Spleen (tissue), 11 donors: ENCODE measurements around the gene SESN2. TPM values are rescaled to one million over a fixed set of nuclear protein-coding genes. Genes with fewer than 3 reads are reported as not detected.

Experiments
- DNase-seq: peaks from one replicate; pipeline ENCODE4 v3.0.0-alpha.2; 2020
- H3K27ac ChIP-seq, 8 donors: fragments of 200-600 bp; sonication (generic) in 7 of 8; 1 replicate in 4 of 8; 2 replicates in 4 of 8; pipeline versions ENCODE4 v1.5.0 to v1.8.0; 2016 to 2021; ENCODE audit warnings: inconsistent platforms in 4 of 8, mild to moderate bottlenecking in 4 of 8, moderate library complexity in 1 of 8
- H3K27me3 ChIP-seq, 7 donors: fragments of 200-600 bp; sonication (generic) in 6 of 7; replicated peaks in 1 of 7; 1 replicate in 4 of 7; 2 replicates in 3 of 7; pipeline versions ENCODE4 v1.5.0 to v1.8.0; 2016 to 2021; ENCODE audit warnings: inconsistent platforms in 3 of 7, mild to moderate bottlenecking in 1 of 7
- H3K36me3 ChIP-seq, 6 donors: fragments of 200-600 bp; sonication (generic) in 5 of 6; 1 replicate in 4 of 6; 2 replicates in 2 of 6; pipeline versions ENCODE4 v1.5.0 to v1.8.0; 2016 to 2021; ENCODE audit warnings: inconsistent platforms in 2 of 6
- H3K4me1 ChIP-seq, 6 donors: fragments of 200-600 bp; sonication (generic) in 5 of 6; 1 replicate in 3 of 6; 2 replicates in 3 of 6; pipeline versions ENCODE4 v1.5.0 to v1.8.0; 2016 to 2021; ENCODE audit warnings: inconsistent platforms in 3 of 6
- H3K4me3 ChIP-seq, 8 donors: fragments of 200-600 bp; sonication (generic) in 7 of 8; 1 replicate in 4 of 8; 2 replicates in 4 of 8; pipeline versions ENCODE4 v1.5.0 to v1.8.0; 2016 to 2021; ENCODE audit warnings: inconsistent platforms in 4 of 8, mild to moderate bottlenecking in 4 of 8, moderate library complexity in 2 of 8
- H3K9me3 ChIP-seq, 8 donors: fragments of 200-600 bp; sonication (generic) in 7 of 8; 1 replicate in 4 of 8; 2 replicates in 4 of 8; pipeline versions ENCODE4 v1.5.0 to v1.8.0; 2016 to 2021; ENCODE audit warnings: inconsistent platforms in 4 of 8
- POLR2A ChIP-seq, 3 donors: fragments of 450-650 bp; IDR thresholded peaks; one replicate each; pipeline ENCODE4 v1.5.1; 2017; ENCODE audit warnings: antibody characterized with exemption in 3 of 3, mild to moderate bottlenecking in 1 of 3
- POLR2AphosphoS5 ChIP-seq, 3 donors: sonication (generic); formaldehyde crosslinking; IDR thresholded peaks; one replicate each; pipeline ENCODE4 v1.5.1; 2017; ENCODE audit warnings: antibody characterized with exemption in 3 of 3
- WGBS, 5 donors: extraction: QIAGEN DNeasy Blood & Tissue Kit in 3 of 5; methylation state at CpG; one replicate each; pipeline versions ENCODE4 v1.1.5 to v1.1.7; 2013 to 2018; 5-methylcytosine and 5-hydroxymethylcytosine counted together
- intact Hi-C: fragments of 100-400 bp; cut with DNase I; formaldehyde crosslinking; loops from one replicate; pipeline ENCODE4 v1.15.0; 2023; ENCODE audit warnings: low total_unique reads
- polyA plus RNA-seq, 3 donors: library from polyadenylated mRNA; stranded (reverse); fragments of 200-250 nt; gene quantifications; one replicate each; pipeline ENCODE4 v1.2.1, GENCODE V29; 2013
- total RNA-seq, 7 donors: library from RNA; depleted of rRNA in 3 of 7; stranded (reverse); fragments of >200 nt in 3 of 7; fragmentation: NEBNext Ultra II Directional in 4 of 7; extraction: Animal tissue kit (Norgen Biotek cat#: 25700) in 4 of 7; gene quantifications; one replicate each; pipeline versions ENCODE4 v1.1.0 to v1.2.1, GENCODE V29; 2016 to 2021
- TF ChIP-seq, protein P1 (sequence below), 11 experiments: fragments of 200-600 bp in 7 of 11; fragments of 450-650 bp in 4 of 11; sonication (generic) in 4 of 11; IDR thresholded peaks in 8 of 11; conservative IDR thresholded peaks in 3 of 11; 1 replicate in 7 of 11; 2 replicates in 4 of 11; pipeline versions ENCODE4 v1.4.0 to v1.8.0; 2016 to 2021; ENCODE audit warnings: antibody characterized with exemption in 11 of 11, inconsistent platforms in 4 of 11, mild to moderate bottlenecking in 1 of 11
- donor health status: healthy with polysubstance abuse.
- donor health status: DM: no; HTN: no; CAD: no; lungs with moderate emphysema.
- donor health status: DM: no; HTN: no; CAD: no.
- donor health status: Bipolar disorder and iron deficiency.
- donor health status: healthy.
- donor health status: DM: no; HTN: no; CAD: no.
- donor health status: DM: yes; HTN: yes; CAD: no.

The SESN2 gene
- total and polyA plus RNA-seq, 10 donors = 2.4 to 16.7 (median 8.2) TPM

DNA sequence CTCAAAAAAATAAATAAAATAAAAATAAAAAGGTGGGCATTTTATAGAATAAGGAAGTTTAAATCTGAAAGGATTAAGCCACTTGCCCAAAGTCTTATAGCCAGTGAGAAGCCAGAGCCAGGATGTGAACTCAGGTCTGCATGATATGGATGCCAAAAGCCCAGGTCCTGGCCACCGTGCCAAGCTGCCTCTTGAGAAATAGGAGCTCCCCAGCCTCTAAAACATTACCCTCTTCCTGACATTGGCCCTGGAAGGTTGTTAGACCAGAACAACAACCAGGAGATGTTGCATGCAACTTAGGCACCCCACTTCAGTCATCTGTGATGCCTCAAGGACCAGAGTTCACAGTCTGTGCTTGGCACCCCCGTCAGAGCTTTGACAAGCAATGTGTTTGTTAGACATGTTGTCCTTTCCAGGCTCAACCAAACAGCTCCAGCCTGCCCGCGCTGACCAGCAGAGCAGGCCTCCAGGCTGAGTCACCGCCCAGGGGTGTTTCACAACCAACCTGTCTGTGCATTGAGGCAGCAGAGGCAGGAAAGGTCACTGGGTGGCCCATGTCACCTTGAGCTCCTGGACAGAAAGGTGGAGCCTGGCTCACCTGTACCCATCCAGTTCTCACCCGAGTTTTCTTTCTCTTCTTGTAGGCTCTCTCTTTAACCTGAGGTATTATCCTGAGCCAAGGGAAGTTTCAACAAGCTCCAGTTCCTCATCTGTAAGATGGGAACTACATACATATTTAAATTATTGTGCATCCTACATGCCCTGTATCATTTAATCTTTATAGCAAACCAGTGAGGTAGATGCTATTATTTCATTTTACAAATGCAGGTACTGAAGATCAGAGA is 54.6 kb downstream of the SESN2 start:
- intact Hi-C loops = no loop called here
- H3K4me1 ChIP-seq = peaks cover 0 to 18% (median 2%) of the 10 kb centered on the region in 6 donors
- peak overlapping the region in 7 of 8 donors; percentile 39 to 83 (median 80) for H3K27ac ChIP-seq
- H3K4me3 ChIP-seq = peak overlapping the region in 1 of 8 donors; percentile 33
- WGBS, 5 donors = 54 to 92% (median 74%) methylated on average over 3 to 6 of the region's 6 CpGs
- no peaks in the 10 kb centered on the region for H3K36me3 ChIP-seq
- peak in 2 of 3 donors; percentile 13 to 54 for TF ChIP-seq POLR2AphosphoS5 (IDR thresholded peaks at IDR 0.05)
- no peak for TF ChIP-seq POLR2A (IDR thresholded peaks at IDR 0.05)
- TF ChIP-seq, protein P1, sequence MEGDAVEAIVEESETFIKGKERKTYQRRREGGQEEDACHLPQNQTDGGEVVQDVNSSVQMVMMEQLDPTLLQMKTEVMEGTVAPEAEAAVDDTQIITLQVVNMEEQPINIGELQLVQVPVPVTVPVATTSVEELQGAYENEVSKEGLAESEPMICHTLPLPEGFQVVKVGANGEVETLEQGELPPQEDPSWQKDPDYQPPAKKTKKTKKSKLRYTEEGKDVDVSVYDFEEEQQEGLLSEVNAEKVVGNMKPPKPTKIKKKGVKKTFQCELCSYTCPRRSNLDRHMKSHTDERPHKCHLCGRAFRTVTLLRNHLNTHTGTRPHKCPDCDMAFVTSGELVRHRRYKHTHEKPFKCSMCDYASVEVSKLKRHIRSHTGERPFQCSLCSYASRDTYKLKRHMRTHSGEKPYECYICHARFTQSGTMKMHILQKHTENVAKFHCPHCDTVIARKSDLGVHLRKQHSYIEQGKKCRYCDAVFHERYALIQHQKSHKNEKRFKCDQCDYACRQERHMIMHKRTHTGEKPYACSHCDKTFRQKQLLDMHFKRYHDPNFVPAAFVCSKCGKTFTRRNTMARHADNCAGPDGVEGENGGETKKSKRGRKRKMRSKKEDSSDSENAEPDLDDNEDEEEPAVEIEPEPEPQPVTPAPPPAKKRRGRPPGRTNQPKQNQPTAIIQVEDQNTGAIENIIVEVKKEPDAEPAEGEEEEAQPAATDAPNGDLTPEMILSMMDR (IDR thresholded peaks at IDR 0.05 in 8 of 11, conservative IDR thresholded peaks at IDR 0.05 in 3 of 11) = no peak
- H3K27me3 ChIP-seq = peaks cover 0 to 3% (median 0%) of the 10 kb centered on the region in 7 donors
- DNase-seq = peak; percentile 90
- H3K9me3 ChIP-seq = no peaks in the 10 kb centered on the region

DNA sequence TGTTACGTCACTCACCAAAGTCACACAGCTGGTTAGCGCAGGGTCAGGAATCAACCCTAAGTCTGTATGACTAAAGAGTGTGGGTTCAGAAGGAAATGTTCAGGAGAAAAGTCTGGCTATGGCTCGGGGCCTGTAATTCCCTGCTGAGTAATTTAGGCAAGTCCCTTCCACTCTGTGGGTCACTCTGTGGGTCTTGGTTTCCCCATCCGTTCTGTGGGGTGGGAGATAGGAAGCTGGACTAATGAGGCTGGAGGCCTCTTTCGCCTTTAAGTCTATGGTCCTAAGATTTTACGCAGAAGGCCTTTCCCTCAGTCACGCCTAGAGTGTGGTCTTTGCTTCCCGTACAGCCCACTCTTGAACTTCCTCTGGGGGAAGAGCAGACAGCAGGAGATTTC is 55.2 kb downstream of the SESN2 start:
- intact Hi-C loops = no loop called here
- 53 to 66% (median 57%) methylated on average over 8 of the region's 8 CpGs for WGBS, 5 donors

DNA sequence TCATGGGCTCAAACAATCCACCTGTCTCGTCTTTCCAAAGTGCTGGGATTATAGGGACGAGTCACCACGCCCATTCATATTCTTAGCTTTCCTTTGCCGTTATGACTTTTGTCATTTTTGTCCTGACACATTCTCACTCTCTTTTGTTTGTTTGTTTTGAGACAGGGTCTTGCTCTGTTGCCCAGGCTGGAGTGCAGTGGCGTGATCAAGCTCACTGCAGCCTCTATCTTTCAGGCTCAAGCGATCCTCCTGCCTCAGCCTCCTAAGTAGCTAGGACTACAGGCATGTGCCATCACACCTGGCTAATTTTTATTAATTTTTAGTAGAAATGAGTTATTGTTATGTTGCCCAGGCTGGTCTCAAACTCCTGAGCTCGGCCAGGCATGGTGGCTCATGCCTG is 57.7 kb downstream of the SESN2 start:
- Histone ChIP-seq H3K36me3 (no peaks in the 10 kb centered on the region), H3K9me3 (no peaks in the 10 kb centered on the region), H3K27ac (no peak overlapping the region), H3K4me1 (peaks cover 0 to 18% (median 2%) of the 10 kb centered on the region in 6 donors), H3K4me3 (no peak overlapping the region), H3K27me3 (peaks cover 0 to 3% (median 0%) of the 10 kb centered on the region in 7 donors)
- intact Hi-C loops = no loop called here
- no peak for TF ChIP-seq POLR2A (IDR thresholded peaks at IDR 0.05)
- TF ChIP-seq POLR2AphosphoS5 (IDR thresholded peaks at IDR 0.05) = no peak
- TF ChIP-seq, protein P1 (IDR thresholded peaks at IDR 0.05 in 8 of 11, conservative IDR thresholded peaks at IDR 0.05 in 3 of 11) = no peak
- DNase-seq = no peak
- WGBS, 5 donors = 86 to 95% (median 88%) methylated on average over 7 of the region's 7 CpGs

More for the DNA sequence above, 55.2 kb downstream of the SESN2 start:
- no peak for TF ChIP-seq POLR2A (IDR thresholded peaks at IDR 0.05)
- TF ChIP-seq POLR2AphosphoS5 (IDR thresholded peaks at IDR 0.05) = no peak
- TF ChIP-seq, protein P1 (IDR thresholded peaks at IDR 0.05 in 8 of 11, conservative IDR thresholded peaks at IDR 0.05 in 3 of 11) = no peak
- DNase-seq = no peak
- H3K4me1 ChIP-seq = peaks cover 0 to 18% (median 2%) of the 10 kb centered on the region in 6 donors
- H3K9me3 ChIP-seq = no peaks in the 10 kb centered on the region
- H3K27ac ChIP-seq = peak overlapping the region in 7 of 8 donors; percentile 39 to 83 (median 80)
- H3K36me3 ChIP-seq = no peaks in the 10 kb centered on the region
- H3K27me3 ChIP-seq = peaks cover 0 to 3% (median 0%) of the 10 kb centered on the region in 7 donors
- peak overlapping the region in 1 of 8 donors; percentile 33 for H3K4me3 ChIP-seq

DNA sequence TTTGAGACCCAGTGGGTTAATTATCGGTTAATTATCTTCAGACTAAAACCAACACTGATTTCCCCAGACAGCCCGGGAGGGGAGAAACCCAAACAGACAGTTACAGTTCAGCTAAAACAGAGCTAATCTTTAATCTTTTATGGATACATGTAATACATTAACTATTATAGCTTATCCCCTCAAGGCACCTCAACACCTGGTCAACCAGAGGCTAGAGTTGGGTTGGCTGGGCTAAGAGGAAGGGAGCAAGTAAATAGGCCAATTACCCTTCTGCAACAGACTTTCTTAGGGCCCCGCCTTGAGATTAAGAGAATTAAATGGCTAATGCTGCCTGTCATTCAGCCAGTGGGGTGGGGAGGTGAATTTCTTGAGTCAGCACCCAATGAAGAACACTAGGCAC is 62.9 kb downstream of the SESN2 start:
- DNase-seq = no peak
- TF ChIP-seq POLR2AphosphoS5 (IDR thresholded peaks at IDR 0.05) (no peak), POLR2A (IDR thresholded peaks at IDR 0.05) (no peak)
- TF ChIP-seq, protein P1 (IDR thresholded peaks at IDR 0.05 in 8 of 11, conservative IDR thresholded peaks at IDR 0.05 in 3 of 11) = no peak
- Histone ChIP-seq H3K4me1 (peaks cover 0 to 16% (median 11%) of the 10 kb centered on the region in 6 donors), H3K27me3 (peaks cover 0 to 3% (median 0%) of the 10 kb centered on the region in 7 donors), H3K27ac (no peak overlapping the region), H3K4me3 (no peak overlapping the region), H3K36me3 (no peaks in the 10 kb centered on the region), H3K9me3 (no peaks in the 10 kb centered on the region)
- intact Hi-C loops = loop anchor here (10.0 kb wide), 1 partner anchor 57 kb away; no protein-coding TSS in a partner anchor
- WGBS, 5 donors = 76 to 89% (median 84%) methylated on average over 3 of the region's 3 CpGs
